ENCODE measurements around the gene CPSF4L.
"Not testable (repeated sequence)": the region's sequence is repeated elsewhere in the genome, so short reads cannot be mapped to it uniquely, and the experiment has no call there.

CPSF4L gene

DNA sequence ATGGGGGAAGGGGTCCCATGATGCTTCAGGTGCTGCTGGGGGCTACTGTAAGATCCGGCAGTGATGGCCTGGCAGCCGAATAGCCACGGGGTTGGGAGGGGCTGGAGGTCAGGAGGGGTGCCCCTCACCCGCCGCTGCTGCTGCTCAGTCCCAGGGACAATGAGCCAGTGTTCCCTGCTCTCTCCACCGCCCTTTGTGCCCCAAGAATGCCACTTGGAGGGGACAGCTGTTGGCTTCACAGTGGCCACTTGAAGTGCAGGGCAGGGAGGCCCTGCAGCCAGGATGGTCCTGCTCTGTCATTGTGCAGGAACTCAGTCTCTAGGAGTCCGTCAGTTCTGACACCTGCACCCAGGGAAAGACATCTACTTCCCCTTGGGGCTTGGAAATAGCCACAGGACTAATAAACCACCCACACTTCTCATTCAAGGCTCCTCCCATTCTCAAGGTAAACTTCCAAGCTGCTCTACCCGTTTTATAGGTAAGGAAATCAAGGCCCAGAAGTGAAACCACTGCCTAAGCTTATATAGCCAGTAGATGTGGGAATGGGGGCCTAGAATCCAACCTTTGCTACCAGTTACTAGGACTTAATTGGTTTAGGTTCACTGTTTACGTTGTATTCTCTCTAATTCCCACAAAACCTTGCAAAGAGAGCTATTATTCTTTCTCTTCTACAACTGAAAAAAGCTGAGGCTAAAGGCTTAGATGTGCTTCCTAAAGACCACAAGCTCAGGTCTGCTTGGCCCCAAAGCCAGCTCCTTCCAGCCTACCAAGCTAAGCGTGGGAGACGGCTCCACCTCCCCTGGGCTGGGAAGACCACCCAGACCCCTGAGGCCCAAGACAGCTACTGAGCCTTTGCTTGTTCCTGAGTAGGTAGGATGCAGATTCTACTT is 6.2 kb upstream of the CPSF4L start:
- H3K27ac Mint-ChIP-seq, result no peak overlapping the region
- H3K4me1 Mint-ChIP-seq (ENCODE audit: low read depth), result no peaks in the 10 kb centered on the region
- no peaks in the 10 kb centered on the region for H3K27me3 Mint-ChIP-seq (ENCODE audit: low read depth)
- H3K36me3 Mint-ChIP-seq (ENCODE audit: low read depth), result no peaks in the 10 kb centered on the region
- H3K4me3 Mint-ChIP-seq, result no peak overlapping the region
- H3K9me3 Mint-ChIP-seq, result no peaks in the 10 kb centered on the region

DNA sequence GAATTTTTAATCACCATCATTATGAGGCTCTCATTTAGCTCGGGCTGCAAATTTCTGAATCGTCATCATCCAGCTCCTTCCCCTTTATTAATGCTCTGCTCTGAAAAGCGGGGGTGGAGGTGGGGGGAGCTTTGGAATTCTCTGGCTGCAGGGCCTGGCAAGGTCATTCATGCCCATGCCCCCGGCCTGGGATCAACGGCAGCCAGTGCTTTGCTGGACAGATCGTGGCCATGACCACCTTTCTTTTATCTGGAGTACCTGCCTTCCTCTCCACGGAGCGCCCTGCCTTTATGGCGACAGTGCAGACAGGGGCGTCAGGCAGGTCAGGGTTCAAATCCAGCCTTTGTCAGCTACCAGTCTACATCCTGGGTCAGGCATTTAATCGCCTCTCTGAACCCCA is 5.1 kb upstream of the CPSF4L start:
- no peaks in the 10 kb centered on the region for H3K9me3 Mint-ChIP-seq
- no peak overlapping the region for H3K27ac Mint-ChIP-seq
- H3K4me1 Mint-ChIP-seq (ENCODE audit: low read depth), result no peaks in the 10 kb centered on the region

GRCh38 chr17:73265646-73266640 is 4.3 kb upstream of the CPSF4L start:
- Mint-ChIP-seq H3K4me3 (no peak overlapping the region), H3K27ac (no peak overlapping the region), H3K36me3 (ENCODE audit: low read depth) (no peaks in the 10 kb centered on the region), H3K4me1 (ENCODE audit: low read depth) (no peaks in the 10 kb centered on the region), H3K27me3 (ENCODE audit: low read depth) (no peaks in the 10 kb centered on the region), H3K9me3 (no peaks in the 10 kb centered on the region)

More for the DNA sequence above, 5.1 kb upstream of the CPSF4L start:
- H3K36me3 Mint-ChIP-seq (ENCODE audit: low read depth), result no peaks in the 10 kb centered on the region
- no peak overlapping the region for H3K4me3 Mint-ChIP-seq
- H3K27me3 Mint-ChIP-seq (ENCODE audit: low read depth), result no peaks in the 10 kb centered on the region

DNA sequence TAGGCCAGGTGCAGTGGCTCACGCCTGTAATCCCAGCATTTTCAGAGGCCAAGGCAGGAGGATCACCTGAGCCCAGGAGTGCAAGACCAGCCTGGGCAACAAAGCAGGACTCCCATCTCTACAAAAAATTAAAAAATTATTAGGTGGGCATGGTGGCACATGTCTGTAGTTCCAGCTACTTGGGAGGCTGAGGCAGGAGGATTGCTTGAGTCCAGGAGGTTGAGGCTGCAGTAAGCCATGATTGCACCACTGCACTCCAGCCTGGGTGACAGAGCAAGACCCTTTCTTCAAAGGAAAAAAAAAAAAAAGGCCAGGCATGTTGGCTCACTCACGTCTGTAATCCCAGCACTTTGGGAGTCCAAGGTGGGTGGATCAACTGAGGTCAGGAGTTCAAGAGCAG is 2.8 kb upstream of the CPSF4L start:
- not testable (repeated sequence) for H3K36me3 Mint-ChIP-seq (ENCODE audit: low read depth); H3K4me1 Mint-ChIP-seq (ENCODE audit: low read depth); H3K27me3 Mint-ChIP-seq (ENCODE audit: low read depth); H3K4me3 Mint-ChIP-seq; H3K27ac Mint-ChIP-seq; H3K9me3 Mint-ChIP-seq

- no peaks in the 10 kb centered on the region for H3K36me3 Mint-ChIP-seq (ENCODE audit: low read depth)
- H3K4me3 Mint-ChIP-seq, result no peak overlapping the region
Observed at GRCh38 chr17:73262676-73263642, 1.3 kb upstream of the CPSF4L start.

DNA sequence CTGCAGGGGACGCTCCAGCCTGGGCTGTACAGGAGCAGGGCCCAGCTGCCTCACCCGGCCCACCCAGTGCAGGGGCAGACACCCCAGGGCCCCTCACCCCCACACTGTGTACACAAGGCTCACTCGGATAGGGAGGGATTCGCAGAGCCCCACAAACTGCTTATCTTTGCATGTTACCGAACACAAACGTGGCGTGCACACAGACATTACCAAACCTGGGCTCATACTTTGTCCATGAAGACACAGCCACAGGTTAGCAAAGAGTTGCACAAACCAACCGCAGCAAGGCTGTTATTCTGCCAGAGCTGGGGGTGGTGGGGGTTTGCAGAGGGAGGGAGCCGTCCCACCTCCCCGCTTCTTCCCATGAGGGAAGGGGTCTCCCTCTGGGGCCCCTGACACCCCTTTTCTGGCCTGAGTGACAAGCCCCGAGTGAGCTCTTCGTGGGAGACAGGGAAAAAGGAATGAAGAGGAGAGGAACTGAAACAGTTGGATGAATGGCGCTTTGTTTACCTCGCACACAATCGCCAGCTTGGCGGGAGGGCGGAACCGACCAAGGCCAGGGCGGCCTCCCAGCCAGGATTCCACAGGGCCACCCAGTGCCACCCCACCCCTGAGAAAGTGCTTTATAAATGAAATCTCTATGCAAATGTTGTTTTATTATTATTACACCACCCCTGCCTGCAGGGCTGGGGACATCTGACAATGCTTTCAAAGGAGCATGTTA is 434 bp upstream of the CPSF4L start:
- no peak overlapping the region for H3K27ac Mint-ChIP-seq
- no peaks in the 10 kb centered on the region for H3K9me3 Mint-ChIP-seq
- no peaks in the 10 kb centered on the region for H3K4me1 Mint-ChIP-seq (ENCODE audit: low read depth)
- H3K27me3 Mint-ChIP-seq (ENCODE audit: low read depth), result no peaks in the 10 kb centered on the region
- no peak overlapping the region for H3K4me3 Mint-ChIP-seq
- H3K36me3 Mint-ChIP-seq (ENCODE audit: low read depth), result no peaks in the 10 kb centered on the region

More at GRCh38 chr17:73262676-73263642, 1.3 kb upstream of the CPSF4L start:
- Mint-ChIP-seq H3K9me3 (no peaks in the 10 kb centered on the region), H3K27me3 (ENCODE audit: low read depth) (no peaks in the 10 kb centered on the region), H3K27ac (no peak overlapping the region), H3K4me1 (ENCODE audit: low read depth) (no peaks in the 10 kb centered on the region)

DNA sequence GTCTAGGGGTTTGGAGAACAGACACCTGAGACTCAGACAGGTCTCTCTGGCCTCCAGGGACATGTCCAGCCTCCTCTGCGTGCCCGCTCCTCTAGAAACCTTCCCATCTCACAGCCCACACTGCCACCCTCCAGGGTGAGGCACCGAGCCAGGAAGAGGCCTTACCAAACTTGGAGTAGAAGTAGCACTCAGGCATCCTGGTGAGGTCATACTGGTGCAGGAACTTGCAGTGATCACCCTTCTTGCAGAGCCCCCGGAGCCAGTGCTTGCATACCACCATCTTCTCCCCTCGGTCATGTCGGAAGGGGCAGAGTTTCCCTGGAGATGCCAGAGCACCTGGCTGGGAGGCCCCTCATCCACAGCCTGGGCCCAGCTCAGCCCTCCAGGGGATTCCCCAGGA is 4.2 kb downstream of the CPSF4L start:
- no peaks in the 10 kb centered on the region for H3K9me3 Mint-ChIP-seq

DNA sequence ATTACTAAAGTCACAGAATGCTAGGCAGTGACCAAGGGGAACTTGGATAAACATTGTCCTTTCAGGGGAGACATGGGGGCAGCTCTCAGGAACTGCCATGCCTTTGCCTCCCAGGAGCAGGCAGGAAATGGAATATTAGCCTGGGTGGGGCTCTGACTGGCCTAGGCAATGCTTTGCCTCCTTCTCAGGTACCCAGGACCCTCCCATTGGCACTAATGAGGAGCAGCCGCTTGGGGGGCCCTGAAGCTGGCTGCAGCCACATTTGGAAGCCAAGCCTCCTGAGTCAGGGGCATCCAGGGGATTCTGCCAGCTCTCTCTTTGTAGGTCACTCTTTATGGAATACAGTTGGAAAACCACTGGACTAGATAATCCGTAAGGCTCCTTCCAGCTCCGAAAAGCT is 5.5 kb downstream of the CPSF4L start:
- no peak overlapping the region for H3K4me3 Mint-ChIP-seq
- H3K36me3 Mint-ChIP-seq (ENCODE audit: low read depth), result no peaks in the 10 kb centered on the region
- no peaks in the 10 kb centered on the region for H3K9me3 Mint-ChIP-seq
- peaks cover 1% of the 10 kb centered on the region for H3K4me1 Mint-ChIP-seq (ENCODE audit: low read depth)
- H3K27ac Mint-ChIP-seq, result no peak overlapping the region
- no peaks in the 10 kb centered on the region for H3K27me3 Mint-ChIP-seq (ENCODE audit: low read depth)

More for the DNA sequence above, 4.2 kb downstream of the CPSF4L start:
- H3K27ac Mint-ChIP-seq, result no peak overlapping the region
- no peaks in the 10 kb centered on the region for H3K27me3 Mint-ChIP-seq (ENCODE audit: low read depth)
- H3K4me1 Mint-ChIP-seq (ENCODE audit: low read depth), result peaks cover 1% of the 10 kb centered on the region
- H3K36me3 Mint-ChIP-seq (ENCODE audit: low read depth), result no peaks in the 10 kb centered on the region
- no peak overlapping the region for H3K4me3 Mint-ChIP-seq

DNA sequence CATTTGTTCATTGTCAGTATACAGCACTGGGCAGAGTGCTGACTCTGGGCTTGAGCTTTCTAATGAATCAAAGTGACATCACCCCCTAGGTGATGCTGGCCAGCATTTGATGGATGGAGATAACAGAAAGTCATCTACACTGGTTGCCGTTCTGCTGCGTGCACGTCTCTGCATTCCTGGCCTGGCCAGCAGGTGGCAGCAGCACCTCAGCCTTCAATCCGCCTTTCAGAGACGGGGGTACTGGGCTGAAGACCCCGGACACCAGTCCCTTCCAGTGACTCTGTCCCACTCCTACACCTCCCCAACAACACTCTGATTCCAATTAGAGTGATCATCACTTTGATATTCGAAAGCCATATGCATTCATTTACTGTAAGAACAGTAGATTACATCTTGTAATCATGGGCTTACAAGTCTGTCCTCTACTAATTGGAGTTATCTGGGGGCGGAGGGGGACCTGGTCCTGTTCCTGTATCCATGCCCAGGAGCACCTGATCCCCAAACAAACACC is 6.0 kb downstream of the CPSF4L start:
- Mint-ChIP-seq H3K9me3 (no peaks in the 10 kb centered on the region), H3K36me3 (ENCODE audit: low read depth) (no peaks in the 10 kb centered on the region), H3K4me3 (no peak overlapping the region), H3K27ac (no peak overlapping the region), H3K4me1 (ENCODE audit: low read depth) (peaks cover 1% of the 10 kb centered on the region), H3K27me3 (ENCODE audit: low read depth) (no peaks in the 10 kb centered on the region)

GRCh38 chr17:73251871-73252270 is 9.8 kb downstream of the CPSF4L start:
- H3K9me3 Mint-ChIP-seq, result no peaks in the 10 kb centered on the region
- peaks cover 1% of the 10 kb centered on the region for H3K36me3 Mint-ChIP-seq (ENCODE audit: low read depth)
- H3K4me1 Mint-ChIP-seq (ENCODE audit: low read depth), result peaks cover 1% of the 10 kb centered on the region
- no peaks in the 10 kb centered on the region for H3K27me3 Mint-ChIP-seq (ENCODE audit: low read depth)
- no peak overlapping the region for H3K27ac Mint-ChIP-seq
- H3K4me3 Mint-ChIP-seq, result no peak overlapping the region

GRCh38 chr17:73250851-73251640 is 10.6 kb downstream of the CPSF4L start:
- H3K4me1 Mint-ChIP-seq (ENCODE audit: low read depth), result peaks cover 1% of the 10 kb centered on the region
- H3K36me3 Mint-ChIP-seq (ENCODE audit: low read depth), result peaks cover 1% of the 10 kb centered on the region
- H3K27ac Mint-ChIP-seq, result no peak overlapping the region
- no peaks in the 10 kb centered on the region for H3K9me3 Mint-ChIP-seq
- H3K27me3 Mint-ChIP-seq (ENCODE audit: low read depth), result no peaks in the 10 kb centered on the region
- no peak overlapping the region for H3K4me3 Mint-ChIP-seq

DNA sequence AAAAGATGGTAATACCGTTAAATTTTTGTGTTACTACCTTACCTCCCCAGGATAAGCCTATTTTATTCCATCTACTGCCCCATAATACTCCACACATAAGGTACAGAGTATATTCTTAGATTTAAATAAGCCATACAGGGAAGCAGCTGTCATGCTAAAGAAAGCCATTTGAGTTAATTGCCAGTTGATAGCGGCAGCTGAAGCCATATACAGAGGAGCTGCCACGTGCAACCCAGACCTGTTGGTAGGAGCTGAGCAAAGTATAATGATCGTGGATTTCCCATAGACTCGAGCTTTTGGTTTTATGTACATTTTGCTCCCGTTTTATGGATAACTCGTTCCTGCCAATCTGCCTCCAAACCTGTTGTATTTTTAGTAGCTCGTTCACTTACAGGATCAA is 12.0 kb downstream of the CPSF4L start:
- Mint-ChIP-seq H3K4me3 (no peak overlapping the region), H3K27ac (no peak overlapping the region), H3K4me1 (ENCODE audit: low read depth) (no peaks in the 10 kb centered on the region), H3K36me3 (ENCODE audit: low read depth) (peaks cover 5% of the 10 kb centered on the region), H3K27me3 (ENCODE audit: low read depth) (no peaks in the 10 kb centered on the region), H3K9me3 (no peaks in the 10 kb centered on the region)

GRCh38 chr17:73248532-73248931 is 13.1 kb downstream of the CPSF4L start:
- Mint-ChIP-seq H3K9me3 (no peaks in the 10 kb centered on the region), H3K27ac (no peak overlapping the region), H3K4me1 (ENCODE audit: low read depth) (no peaks in the 10 kb centered on the region), H3K27me3 (ENCODE audit: low read depth) (no peaks in the 10 kb centered on the region), H3K36me3 (ENCODE audit: low read depth) (peaks cover 9% of the 10 kb centered on the region), H3K4me3 (no peak overlapping the region)

Data from T-helper 1 cell treated with Interleukin-12 subunit alpha and Interleukin-12 subunit beta and Interleukin-4 antibody, amounts not matched to agents 30 μg/mL and 1 μg/mL, for 36 hours (primary cell).